Superior temporal gyrus (tissue), 1 donor: ENCODE measurements around the gene DCT.

Source experiments
- DNase-seq: peaks from one replicate; pipeline ENCODE4 v3.0.0-alpha.2; 2016; ENCODE audit errors: extremely low spot score

DCT gene

DNA sequence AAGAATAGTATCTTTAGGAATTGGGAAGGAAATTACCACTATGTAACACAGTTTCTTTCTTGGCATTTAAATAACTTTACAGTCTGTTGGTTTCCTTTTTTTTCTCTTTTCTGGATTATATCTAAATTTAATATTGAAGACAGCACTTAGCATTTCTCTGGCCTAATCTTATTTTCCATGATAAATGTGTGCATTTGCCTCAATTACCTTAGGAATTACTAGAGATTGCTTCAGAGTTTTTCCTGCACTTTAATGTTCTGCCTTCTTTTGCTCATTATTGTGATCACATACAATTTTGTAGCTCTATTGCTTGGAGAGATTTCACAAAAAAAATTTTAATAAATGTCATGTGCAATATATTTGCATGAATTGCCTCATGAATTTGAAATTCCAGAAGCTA lies 25.1 kb downstream of the DCT start:
- no peak for DNase-seq

DNA sequence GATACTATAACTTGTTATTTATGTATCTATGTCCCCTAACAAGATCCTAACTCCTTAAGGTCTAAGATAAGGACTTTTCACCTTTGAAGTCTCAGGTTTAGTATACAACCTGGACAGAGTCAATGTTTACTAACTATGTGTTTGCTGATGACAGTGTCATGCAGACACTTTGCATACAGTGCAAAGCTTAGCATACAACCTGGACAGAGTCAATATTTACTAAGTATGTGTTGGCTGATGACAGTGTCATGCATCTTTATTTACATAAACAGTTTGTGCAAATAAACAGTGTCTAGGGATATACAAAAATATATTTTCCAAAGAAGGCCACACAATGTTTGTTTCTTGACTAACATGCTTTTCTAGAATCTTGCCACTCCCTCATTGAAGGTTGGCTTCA lies 34.7 kb downstream of the DCT start:
- DNase-seq, result no peak

GRCh38 chr13:94435604-94436226 lies 43.8 kb downstream of the DCT start:
- peak; percentile 93 for DNase-seq

GRCh38 chr13:94433055-94433961 lies 46.2 kb downstream of the DCT start:
- DNase-seq, result no peak

DNA sequence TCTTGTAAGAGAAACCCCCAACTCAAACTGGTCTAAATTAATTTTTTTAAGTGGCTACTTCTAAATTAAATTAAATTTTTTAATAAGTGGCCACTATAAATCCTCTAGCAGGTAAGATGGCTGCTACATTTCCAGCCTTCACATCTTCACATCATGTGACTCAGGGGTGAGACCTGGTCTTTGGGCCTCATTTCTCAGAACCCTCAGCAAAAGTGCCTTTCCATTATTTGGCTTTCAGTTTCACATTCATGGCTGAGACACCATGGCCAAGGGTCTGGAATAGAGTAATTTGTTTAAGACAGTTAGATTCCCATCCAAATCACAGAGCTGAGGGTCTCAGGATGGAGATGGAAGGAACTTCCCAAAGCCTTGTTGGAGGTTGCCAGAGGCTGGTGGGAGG lies 47.5 kb downstream of the DCT start:
- no peak for DNase-seq

DNA sequence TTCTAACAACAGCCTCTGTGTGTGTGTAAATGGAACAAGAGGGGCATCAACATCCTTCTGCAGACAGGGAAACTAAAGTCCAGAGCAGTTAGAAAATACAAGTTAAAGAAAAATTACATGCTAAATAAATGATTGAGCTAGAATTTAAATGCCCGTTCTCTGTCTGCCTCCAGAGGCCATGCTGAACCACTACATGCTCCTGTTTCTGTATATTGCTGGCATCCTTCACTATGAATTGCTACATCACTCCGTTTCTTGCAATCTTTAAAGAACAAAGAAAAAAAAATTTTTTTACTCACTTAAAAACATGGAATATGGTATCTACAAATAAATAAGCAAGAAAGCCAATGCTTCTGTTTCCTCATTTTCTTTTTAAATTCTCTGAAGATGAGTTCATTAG lies 47.9 kb downstream of the DCT start:
- DNase-seq, result no peak

- DNase-seq, result no peak
Measured at GRCh38 chr13:94427313-94427953, 52.0 kb downstream of the DCT start.

DNA sequence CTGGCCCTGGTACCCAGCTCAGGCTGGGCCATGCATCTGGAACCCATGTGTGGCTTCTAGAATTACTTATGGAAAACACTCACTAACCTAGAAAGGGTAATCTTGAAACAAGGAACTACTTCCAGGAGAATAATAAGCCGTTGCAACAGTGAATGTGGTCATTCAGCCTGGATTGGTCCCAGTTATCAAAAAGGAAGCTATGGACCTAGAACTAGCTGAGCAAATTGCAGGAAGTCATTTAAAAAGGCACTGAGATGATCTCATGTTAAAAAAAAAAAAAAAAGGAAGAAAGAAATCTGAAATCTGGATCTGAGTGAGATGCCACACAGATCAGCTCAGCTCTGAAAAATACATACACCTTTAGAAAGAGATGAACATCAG lies 59.6 kb downstream of the DCT start:
- DNase-seq, result no peak

DNA sequence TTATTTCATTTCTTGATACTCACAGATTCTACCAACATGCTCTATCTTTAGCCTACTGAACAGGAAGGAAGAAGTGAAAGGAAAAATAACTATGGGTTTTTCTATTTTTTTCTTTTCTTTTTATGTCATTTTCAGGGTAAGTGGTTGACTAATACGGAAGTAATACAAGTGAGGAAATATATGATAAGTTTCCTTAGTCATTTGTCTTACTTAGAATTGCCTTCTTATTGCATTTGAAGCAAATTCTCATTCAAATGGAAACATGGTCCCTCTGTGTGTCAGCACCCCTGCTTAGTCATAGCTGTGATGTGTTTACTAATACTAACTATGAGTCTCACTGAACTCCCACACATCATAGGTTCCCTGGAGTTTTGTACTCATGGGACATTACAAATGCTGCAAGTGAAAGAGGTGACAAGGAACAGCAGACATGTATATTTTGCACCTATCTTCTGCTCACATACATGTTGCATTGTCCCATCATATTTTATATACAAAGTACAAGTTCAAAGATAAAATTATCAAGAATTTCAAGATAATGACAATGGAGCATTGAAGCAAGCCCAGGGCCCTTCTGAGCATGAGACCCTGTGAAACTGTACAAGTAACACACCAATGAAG lies 60.1 kb downstream of the DCT start:
- no peak for DNase-seq

- DNase-seq, result no peak
Measured at GRCh38 chr13:94417294-94417693, 62.2 kb downstream of the DCT start.

- DNase-seq, result no peak
Measured at GRCh38 chr13:94416454-94417080, 62.9 kb downstream of the DCT start.

- DNase-seq, result no peak
Measured at GRCh38 chr13:94415500-94416237, 63.8 kb downstream of the DCT start.

GRCh38 chr13:94414708-94415107 lies 64.8 kb downstream of the DCT start:
- DNase-seq, result no peak

GRCh38 chr13:94414141-94414540 lies 65.3 kb downstream of the DCT start:
- no peak for DNase-seq

DNA sequence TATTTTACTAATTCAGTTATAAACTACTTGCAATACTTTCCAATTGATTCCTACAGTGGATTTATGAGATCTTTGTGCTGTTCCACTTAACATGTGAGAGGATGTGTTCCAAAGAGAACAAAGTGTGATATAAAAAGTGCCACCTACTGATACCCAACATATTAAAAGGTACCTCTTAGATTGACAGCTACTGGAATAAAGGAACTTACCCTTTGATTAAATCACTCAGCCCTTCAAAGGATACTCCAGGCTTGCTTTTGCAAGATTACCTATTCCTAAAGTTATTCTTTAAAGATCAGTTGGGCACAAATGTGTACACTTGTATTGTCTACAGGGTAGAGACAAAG lies 65.9 kb downstream of the DCT start:
- no peak for DNase-seq

DNA sequence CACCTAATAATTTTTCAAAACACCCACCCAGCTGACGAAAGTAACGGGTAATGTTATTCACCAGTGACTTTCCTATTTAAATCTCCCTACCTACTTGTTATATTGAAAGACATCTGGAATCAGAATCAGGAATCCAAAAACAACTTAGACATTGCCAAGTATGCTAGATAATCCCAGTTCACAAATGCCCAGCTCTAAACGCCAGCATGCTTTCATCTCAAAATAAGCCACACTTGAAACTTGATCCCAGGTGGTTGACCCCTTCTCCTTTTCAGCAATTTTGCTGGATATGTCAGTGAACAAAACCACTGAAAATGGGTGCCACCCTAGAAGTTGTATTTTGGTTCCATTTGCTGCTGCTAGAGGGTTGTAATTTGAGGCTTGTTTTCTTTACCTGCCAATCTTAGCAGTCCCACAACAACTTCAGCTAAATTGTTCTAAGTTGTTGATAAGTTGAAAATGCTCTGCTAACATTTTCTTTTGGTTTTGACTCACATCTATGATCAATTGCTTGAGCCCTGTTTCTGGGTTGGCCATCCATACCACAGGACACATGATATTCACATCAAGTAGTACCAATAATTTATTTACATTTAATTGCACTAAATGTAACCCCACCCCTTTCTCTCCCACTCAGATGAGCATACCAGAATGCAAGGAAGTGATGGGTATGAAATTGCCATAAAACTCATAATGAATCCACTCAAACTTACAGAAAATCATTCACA lies 66.4 kb downstream of the DCT start:
- DNase-seq, result no peak

DNA sequence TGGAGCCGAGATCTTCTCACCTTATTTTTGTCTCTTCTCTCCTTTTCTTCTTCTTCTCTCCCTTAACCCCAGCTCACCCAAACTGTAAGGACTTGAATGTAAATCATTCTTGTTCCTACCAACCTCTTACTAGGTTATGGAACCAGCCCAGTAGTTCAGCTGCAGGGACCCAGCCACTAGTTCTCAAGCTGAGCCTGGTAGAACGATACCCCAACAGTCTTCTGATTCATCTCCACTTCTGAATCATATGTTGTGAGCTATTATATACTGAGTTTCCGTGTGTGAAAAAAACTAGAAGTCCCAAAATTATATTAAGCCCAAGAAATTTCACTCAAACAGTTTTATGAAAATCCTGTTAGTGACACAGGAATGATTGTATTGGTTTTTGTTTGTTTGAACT lies 67.7 kb downstream of the DCT start:
- no peak for DNase-seq

- no peak for DNase-seq
Measured at GRCh38 chr13:94408314-94409036, 71.0 kb downstream of the DCT start.

DNA sequence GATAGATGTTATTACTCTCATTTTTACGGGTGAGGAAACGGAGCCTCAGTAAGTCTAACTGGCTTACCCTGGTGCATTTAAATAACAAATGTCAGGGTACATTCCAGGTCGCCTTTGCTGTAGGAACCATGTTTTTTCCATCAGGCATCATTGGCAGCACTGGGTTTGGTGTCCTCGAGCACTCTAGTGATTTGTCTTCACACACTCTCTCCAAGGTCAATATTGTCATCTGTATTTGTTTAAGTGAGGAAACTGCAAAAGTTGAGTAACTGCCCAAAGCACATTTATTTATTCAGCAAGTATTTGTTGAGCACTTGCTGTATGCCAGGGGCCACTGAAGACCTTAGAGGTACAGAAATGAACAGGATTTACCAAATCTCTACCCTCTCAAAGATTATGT lies 78.6 kb downstream of the DCT start:
- DNase-seq, result no peak

GRCh38 chr13:94399812-94400211 lies 79.7 kb downstream of the DCT start:
- DNase-seq, result no peak
